Dendritic cell treated with granulocyte-macrophage colony-stimulating factor and Interleukin-4, amounts not matched to agents 40 ng/mL and 50 ng/mL, for 4 days (primary cell): ENCODE measurements around the gene RASA3.

Experiments used
- H3K27ac Mint-ChIP-seq: one replicate; pipeline ENCODE4 v1.8.0; 2022; ENCODE audit warnings: mild to moderate bottlenecking, mixed read lengths
- H3K27me3 Mint-ChIP-seq: one replicate; pipeline ENCODE4 v1.8.0; 2022; ENCODE audit warnings: mild to moderate bottlenecking, mixed read lengths
- H3K36me3 Mint-ChIP-seq: one replicate; pipeline ENCODE4 v1.8.0; 2022; ENCODE audit warnings: low read depth, mixed read lengths
- H3K4me1 Mint-ChIP-seq: one replicate; pipeline ENCODE4 v1.8.0; 2022; ENCODE audit warnings: low read depth, mixed read lengths
- H3K4me3 Mint-ChIP-seq: one replicate; pipeline ENCODE4 v1.8.0; 2022; ENCODE audit warnings: mild to moderate bottlenecking, moderate library complexity, mixed read lengths
- H3K9me3 Mint-ChIP-seq: one replicate; pipeline ENCODE4 v1.8.0; 2022; ENCODE audit warnings: mixed read lengths
- intact Hi-C: fragments of 100-400 bp; cut with micrococcal nuclease; formaldehyde crosslinking; loops from one replicate; pipeline ENCODE4 v1.15.0; 2022

Gene RASA3

DNA sequence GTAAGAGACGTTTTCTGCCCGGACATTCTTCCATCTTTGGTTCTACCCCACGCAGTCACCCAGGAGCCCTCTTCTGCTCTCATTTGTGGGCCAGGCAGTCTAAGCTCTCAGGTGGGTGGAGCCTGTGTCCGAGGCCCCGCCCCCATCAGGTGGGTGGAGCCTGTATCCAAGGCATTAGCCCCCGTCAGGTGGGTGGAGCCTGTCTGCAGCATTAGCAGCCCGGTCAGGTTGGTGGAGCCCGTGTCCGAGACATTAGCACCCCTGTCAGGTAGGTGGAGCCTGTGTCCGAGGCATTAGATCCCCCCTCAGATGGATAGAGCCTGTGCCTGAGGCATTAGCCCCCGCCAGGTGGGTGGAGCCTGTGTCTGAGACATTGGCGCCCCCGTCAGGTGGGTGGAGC is 113.1 kb downstream of the RASA3 start:
- Mint-ChIP-seq H3K9me3 (no peaks in the 10 kb centered on the region), H3K4me1 (peaks cover under 1% of the 10 kb centered on the region), H3K27ac (no peak overlapping the region), H3K27me3 (no peaks in the 10 kb centered on the region), H3K36me3 (peaks cover 43% of the 10 kb centered on the region), H3K4me3 (no peak overlapping the region)
- intact Hi-C loops = no loop called here

DNA sequence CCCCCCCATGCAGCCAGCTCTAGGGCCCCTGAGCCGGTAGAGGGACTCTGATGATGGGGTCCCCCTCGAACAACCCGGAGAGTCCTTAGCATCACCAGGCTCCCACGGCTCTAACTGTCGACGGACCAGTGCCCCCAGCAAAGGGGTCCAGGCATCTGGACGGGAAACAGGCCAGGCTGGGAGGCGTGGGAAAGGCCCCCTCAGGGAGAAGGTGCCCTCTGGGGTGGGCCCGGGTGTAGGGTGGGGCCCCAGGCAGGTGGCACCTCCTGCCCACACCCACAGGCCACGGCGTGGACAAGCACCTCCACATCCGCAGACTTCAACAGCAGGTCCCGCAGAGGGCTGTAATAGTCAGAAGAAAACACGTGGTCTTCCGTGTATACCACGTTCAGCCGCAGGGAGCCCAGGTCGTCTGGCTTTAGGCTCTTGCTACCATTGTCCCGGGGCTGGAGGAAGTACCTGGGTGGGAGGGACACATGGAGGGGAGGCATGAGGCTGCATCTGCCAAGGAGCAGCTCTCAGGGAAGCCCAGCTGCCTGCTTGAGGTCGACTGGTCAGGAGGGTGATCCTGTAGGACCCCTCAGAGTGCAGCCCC is 113.9 kb downstream of the RASA3 start:
- H3K27ac Mint-ChIP-seq = no peak overlapping the region
- intact Hi-C loops = no loop called here

DNA sequence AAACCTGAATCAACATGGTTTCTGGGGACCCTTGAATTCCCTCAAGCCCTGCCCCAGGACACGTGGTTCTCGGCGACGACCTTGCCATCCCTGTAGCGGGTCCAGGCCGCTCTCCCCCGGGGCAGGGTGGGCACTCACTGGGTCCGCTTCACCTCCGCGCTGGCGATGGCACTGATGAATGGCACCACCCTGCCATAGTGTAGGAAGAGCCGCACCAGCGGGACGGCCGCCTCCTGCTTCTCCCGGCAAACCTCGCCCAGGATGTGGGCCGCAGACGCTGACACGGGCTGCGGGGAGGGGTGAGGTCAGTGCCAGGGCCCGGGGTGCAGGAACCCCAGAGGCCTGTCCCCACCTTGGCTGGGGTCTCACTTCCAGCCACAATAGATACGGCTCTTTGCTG is 114.5 kb downstream of the RASA3 start:
- Mint-ChIP-seq H3K4me3 (no peak overlapping the region), H3K27ac (no peak overlapping the region), H3K4me1 (no peaks in the 10 kb centered on the region), H3K27me3 (no peaks in the 10 kb centered on the region), H3K9me3 (no peaks in the 10 kb centered on the region), H3K36me3 (peaks cover 29% of the 10 kb centered on the region)
- intact Hi-C loops = no loop called here

More for the DNA sequence above, 113.9 kb downstream of the RASA3 start:
- H3K27me3 Mint-ChIP-seq = no peaks in the 10 kb centered on the region
- no peaks in the 10 kb centered on the region for H3K4me1 Mint-ChIP-seq
- H3K36me3 Mint-ChIP-seq = peaks cover 35% of the 10 kb centered on the region
- no peak overlapping the region for H3K4me3 Mint-ChIP-seq
- no peaks in the 10 kb centered on the region for H3K9me3 Mint-ChIP-seq

DNA sequence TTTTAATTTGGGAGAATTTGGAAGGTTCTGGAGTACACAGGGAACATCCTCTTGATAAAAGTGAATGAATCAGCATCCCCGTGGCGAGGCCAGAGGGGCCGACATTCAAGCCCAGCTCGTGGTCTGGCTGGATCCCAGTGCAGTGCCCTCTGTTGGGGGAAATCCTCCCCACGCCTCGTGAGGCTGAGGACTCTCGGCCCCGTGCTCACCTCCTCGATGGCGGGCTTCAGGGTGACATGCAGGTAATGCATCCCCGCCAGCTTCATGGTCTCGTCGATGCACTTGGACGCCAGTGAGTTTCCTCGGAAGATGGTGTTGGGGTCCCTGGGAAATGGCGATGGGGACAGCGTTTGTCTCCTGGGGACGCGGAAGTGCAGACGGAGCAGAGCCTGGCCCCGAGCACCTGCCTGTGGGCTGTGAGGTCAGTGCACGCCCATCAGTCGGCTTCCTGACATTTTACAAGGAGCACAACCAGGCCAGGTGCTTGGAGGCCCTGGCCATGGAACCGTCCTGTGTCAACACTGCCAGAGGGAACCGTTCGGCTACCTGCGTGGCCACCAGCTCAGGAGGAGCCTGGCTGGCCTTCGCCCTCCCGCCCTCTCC is 115.3 kb downstream of the RASA3 start:
- H3K36me3 Mint-ChIP-seq = peaks cover 20% of the 10 kb centered on the region
- H3K4me1 Mint-ChIP-seq = no peaks in the 10 kb centered on the region
- no peaks in the 10 kb centered on the region for H3K9me3 Mint-ChIP-seq
- intact Hi-C loops = no loop called here
- no peak overlapping the region for H3K4me3 Mint-ChIP-seq
- H3K27me3 Mint-ChIP-seq = no peaks in the 10 kb centered on the region
- H3K27ac Mint-ChIP-seq = no peak overlapping the region

DNA sequence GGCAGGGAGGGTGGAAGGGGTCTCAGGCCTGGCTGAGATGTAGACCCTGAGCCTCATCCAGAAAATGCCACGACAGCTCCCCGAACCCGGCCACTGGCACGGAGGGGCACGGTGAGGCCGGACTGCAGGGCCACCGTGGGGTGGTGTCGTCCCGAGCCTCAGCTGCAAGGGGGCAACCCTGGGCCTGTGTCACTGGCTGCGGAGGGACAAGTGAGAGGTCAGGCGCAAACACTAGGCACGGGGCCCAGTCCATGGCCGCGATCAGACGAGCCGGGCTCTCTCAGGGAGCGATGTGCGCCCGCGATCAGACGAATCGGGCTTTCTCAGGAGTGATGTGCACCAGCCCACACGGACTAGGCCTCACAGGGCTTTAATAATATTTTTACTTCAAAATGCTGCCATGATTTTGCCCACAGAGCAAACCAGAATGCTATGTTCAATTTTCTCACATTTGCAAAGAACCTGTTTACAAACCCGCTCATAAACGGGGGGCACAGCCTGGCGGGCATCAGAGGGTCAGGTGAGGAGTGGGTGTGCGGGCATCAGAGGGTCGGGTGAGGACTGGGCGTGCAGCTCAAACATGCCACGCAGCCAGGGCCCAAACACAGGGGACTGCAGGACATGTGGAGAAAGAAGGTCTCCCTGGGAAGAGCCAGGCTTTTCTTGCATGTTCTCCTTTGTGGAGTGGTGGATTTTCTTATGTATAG is 115.9 kb downstream of the RASA3 start:
- H3K27ac Mint-ChIP-seq = no peak overlapping the region
- H3K27me3 Mint-ChIP-seq = no peaks in the 10 kb centered on the region
- no peak overlapping the region for H3K4me3 Mint-ChIP-seq
- no peaks in the 10 kb centered on the region for H3K9me3 Mint-ChIP-seq
- intact Hi-C loops = no loop called here
- H3K36me3 Mint-ChIP-seq = peaks cover 14% of the 10 kb centered on the region
- H3K4me1 Mint-ChIP-seq = no peaks in the 10 kb centered on the region

DNA sequence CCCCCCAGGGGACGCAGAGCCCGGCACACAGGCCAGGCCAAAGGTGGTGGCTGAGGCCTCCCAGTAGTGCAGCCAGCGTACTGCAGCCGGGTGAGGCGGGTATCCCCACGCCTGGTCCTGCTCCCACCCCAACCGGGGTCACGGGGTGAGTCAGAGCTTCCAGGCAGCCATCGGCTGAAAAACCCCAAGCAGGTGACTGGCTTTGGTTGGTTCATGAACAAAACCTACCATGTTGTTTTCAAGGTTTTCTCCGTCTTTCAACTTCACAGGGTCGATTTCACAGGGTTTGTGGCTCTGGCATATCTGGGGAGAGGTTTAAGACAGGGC is 116.5 kb downstream of the RASA3 start:
- no peaks in the 10 kb centered on the region for H3K9me3 Mint-ChIP-seq
- H3K27me3 Mint-ChIP-seq = no peaks in the 10 kb centered on the region
- H3K36me3 Mint-ChIP-seq = peaks cover 8% of the 10 kb centered on the region
- no peak overlapping the region for H3K27ac Mint-ChIP-seq
- no peak overlapping the region for H3K4me3 Mint-ChIP-seq
- H3K4me1 Mint-ChIP-seq = no peaks in the 10 kb centered on the region
- intact Hi-C loops = no loop called here

DNA sequence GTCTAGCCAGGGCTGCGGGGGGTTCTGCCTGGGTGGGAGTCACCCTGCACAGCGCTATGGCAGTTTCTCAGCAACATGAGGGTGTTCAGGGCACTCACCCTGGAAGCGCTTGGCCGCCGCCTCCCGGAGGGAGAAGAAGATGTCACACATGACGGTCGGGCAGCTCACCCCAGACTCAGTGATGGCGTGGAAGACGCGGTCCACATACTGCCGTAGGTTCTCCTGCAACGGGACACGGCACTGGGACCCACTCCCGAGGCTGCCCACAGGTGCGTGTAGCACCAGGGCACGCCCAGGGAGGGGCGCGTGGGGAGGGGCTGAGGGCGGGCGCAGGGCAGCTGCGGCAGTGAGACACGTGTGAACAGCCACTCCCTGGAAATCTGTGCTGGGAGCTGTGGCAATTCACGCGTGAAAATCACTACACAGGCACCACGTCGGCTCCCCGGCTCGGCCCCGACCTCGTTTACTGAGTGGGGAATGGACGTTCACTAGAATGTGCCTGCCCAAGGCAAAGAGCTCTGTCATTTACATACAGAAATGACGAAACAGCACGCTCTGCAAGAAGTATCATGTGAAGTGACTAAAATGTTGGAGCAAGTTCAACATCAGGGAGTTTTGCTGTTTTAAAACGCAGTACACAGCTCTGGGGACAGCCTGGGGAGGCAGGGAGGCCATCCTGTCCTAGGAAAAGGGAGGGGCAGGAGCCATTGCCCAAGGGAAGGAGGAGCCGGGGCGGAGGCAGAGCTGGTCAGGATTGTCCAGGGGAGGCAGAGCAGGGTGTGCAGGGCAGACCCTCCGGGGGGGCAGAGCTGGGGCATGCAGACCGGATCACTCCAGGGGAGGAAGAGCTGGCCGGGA is 117.1 kb downstream of the RASA3 start:
- intact Hi-C loops = no loop called here
- no peaks in the 10 kb centered on the region for H3K4me1 Mint-ChIP-seq
- H3K27ac Mint-ChIP-seq = no peak overlapping the region
- H3K36me3 Mint-ChIP-seq = peaks cover 2% of the 10 kb centered on the region
- no peak overlapping the region for H3K4me3 Mint-ChIP-seq
- no peaks in the 10 kb centered on the region for H3K9me3 Mint-ChIP-seq
- no peaks in the 10 kb centered on the region for H3K27me3 Mint-ChIP-seq

DNA sequence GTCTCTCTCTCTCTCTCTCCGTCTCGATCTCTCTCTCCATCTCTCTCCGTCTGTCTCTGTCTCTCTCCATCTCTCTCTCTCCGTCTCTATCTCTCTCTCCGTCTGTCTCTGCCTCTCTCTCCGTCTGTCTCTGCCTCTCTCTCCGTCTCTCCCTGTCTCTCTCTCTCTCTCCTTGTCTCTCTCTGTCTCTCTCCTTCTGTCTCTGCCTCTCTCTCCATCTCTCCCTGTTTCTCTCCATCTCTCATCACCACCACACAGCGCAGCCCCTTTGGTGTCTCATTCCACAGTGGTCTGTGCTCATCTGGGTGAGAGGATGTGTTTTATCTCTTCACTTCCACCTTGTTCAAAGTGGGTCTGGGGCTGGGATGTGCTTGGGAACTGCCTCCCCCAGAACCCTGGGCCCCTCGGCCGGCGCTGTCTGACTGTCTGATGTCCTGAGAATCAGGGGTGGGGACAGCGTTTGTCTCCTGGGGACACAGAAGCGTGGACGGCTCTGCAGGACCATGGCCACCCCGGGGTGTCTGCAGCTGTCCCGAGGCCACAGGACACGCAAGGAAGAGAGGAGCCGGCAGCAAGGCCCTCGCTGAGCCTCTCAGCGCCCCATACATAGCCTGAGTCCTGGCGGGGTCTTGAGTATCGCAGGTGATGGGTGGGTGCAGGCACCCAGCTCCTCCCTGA is 118.3 kb downstream of the RASA3 start:
- H3K9me3 Mint-ChIP-seq = no peaks in the 10 kb centered on the region
- intact Hi-C loops = no loop called here

DNA sequence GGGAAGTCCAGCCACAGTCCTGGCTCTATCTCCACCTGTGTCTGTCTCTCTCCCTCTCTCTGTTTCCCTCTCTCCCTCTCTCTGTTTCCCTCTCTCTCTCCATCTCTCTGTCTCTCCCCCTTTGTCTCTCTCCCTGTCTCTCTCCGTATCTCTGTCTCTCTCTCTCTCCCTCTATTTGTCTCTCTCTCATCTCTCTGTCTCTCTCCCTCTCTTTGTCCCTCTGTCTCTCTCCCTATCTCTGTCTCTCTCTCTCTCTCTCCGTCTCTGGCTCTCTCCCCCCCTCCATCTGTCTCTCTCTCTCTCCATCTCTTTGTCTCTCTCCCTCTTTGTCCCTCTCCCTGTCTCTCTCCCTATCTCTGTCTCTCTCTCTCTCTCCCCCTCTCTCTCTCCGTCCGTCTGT is 119.1 kb downstream of the RASA3 start:
- no peaks in the 10 kb centered on the region for H3K36me3 Mint-ChIP-seq
- intact Hi-C loops = no loop called here
- H3K27me3 Mint-ChIP-seq = no peaks in the 10 kb centered on the region
- H3K4me1 Mint-ChIP-seq = no peaks in the 10 kb centered on the region
- H3K9me3 Mint-ChIP-seq = no peaks in the 10 kb centered on the region
- H3K27ac Mint-ChIP-seq = no peak overlapping the region
- no peak overlapping the region for H3K4me3 Mint-ChIP-seq

More for the DNA sequence above, 118.3 kb downstream of the RASA3 start:
- Mint-ChIP-seq H3K4me3 (no peak overlapping the region), H3K36me3 (no peaks in the 10 kb centered on the region), H3K27me3 (no peaks in the 10 kb centered on the region), H3K27ac (no peak overlapping the region), H3K4me1 (no peaks in the 10 kb centered on the region)

DNA sequence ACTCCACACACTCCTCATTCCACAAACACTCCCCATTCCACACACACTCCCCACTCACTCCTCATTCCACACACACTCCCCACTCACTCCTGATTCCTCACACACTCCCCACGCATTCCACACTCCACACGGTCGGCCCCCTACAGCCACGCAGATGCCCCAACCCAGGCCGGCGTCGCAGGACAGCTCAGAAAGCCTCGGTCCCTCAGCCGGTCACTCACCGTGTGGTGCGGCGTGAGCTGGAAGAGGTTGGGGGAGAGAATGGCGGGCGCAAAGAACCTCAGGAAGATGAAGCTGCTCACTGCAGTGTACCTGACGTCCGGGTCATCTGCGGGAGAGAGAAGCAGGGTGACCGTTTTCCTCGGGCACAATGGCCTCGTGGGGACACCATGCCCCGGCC is 119.5 kb downstream of the RASA3 start:
- H3K9me3 Mint-ChIP-seq = no peaks in the 10 kb centered on the region
- intact Hi-C loops = no loop called here
- no peak overlapping the region for H3K27ac Mint-ChIP-seq
- H3K27me3 Mint-ChIP-seq = no peaks in the 10 kb centered on the region
- H3K4me1 Mint-ChIP-seq = no peaks in the 10 kb centered on the region
- H3K36me3 Mint-ChIP-seq = no peaks in the 10 kb centered on the region
- no peak overlapping the region for H3K4me3 Mint-ChIP-seq

DNA sequence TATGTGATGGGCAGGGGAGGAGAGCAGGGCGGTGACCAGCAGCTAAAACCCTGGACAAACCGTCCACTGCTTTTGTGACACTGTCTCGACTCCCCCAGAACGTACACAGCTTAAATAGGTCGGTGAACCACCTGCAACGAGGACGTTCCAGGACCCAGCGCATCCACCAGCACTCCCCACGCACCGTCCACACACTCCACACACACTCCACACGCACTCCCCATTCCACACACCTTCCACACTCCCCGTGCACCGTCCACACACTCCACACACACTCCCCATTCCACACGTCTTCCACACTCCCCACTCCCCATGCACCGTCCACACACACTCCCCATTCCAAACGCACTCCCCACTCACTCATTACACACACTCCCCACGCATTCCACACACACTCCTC is 120.3 kb downstream of the RASA3 start:
- no peak overlapping the region for H3K4me3 Mint-ChIP-seq
- no peaks in the 10 kb centered on the region for H3K9me3 Mint-ChIP-seq
- H3K4me1 Mint-ChIP-seq = no peaks in the 10 kb centered on the region
- intact Hi-C loops = no loop called here
- H3K27me3 Mint-ChIP-seq = no peaks in the 10 kb centered on the region
- H3K36me3 Mint-ChIP-seq = peaks cover 6% of the 10 kb centered on the region
- no peak overlapping the region for H3K27ac Mint-ChIP-seq

DNA sequence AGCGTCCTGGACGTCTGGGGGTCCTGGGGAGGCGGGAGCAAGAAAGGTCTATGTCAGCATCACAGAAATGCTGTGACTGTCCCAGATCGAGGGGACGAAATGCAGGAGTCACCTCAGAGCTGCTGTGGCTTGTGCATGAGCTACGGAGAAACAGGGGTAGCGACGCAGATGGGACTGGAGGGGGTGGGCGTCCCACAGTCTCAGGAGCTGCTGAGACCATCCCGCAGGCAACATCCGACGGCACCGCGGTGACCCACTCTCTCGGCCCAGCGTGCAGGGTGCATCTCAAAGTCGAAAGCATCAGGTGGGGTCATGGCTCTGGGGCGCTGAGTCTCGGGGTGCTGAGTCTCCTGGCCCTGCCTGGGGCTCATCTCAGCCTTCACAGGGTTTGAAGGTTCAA is 121.2 kb downstream of the RASA3 start:
- intact Hi-C loops = no loop called here
- no peaks in the 10 kb centered on the region for H3K9me3 Mint-ChIP-seq
- peaks cover 6% of the 10 kb centered on the region for H3K36me3 Mint-ChIP-seq
- H3K4me3 Mint-ChIP-seq = no peak overlapping the region
- no peaks in the 10 kb centered on the region for H3K4me1 Mint-ChIP-seq
- H3K27ac Mint-ChIP-seq = no peak overlapping the region
- no peaks in the 10 kb centered on the region for H3K27me3 Mint-ChIP-seq

DNA sequence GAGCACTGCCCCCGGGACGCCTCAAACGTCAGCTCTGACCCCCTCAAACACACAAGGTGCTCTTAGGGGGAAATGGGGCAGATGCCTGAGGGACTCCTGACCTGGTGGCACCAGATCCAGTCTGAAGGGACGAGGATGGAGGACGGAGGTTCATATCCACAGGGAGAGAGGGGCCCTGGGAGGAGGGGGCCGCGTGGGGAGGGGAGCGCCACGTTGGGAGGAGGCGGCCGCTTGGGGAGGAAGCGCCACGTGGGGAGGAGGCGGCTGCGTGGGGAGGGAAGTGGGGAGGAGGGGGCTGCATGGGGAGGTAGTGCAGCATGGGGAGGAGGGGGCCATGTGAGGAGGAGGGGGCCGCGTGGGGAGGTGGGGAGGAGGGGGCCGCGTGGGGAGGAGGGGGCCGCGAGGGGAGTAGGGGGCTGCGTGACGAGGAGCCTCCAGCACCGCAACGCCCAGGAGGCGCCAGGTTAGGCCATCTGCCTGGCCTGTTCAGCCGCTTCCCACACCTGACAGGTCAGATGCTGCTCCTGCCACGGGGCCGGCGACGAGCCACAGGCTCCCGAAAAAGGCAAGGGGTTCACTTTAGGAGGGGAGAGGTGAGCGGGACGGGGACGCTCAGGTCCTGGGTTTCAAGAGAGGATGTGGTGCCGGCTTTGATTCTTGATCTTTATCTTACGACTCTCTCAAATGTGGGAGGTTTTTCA is 121.9 kb downstream of the RASA3 start:
- no peak overlapping the region for H3K27ac Mint-ChIP-seq
- no peaks in the 10 kb centered on the region for H3K27me3 Mint-ChIP-seq
- H3K36me3 Mint-ChIP-seq = peaks cover 6% of the 10 kb centered on the region
- no peaks in the 10 kb centered on the region for H3K9me3 Mint-ChIP-seq
- H3K4me1 Mint-ChIP-seq = no peaks in the 10 kb centered on the region
- intact Hi-C loops = no loop called here
- no peak overlapping the region for H3K4me3 Mint-ChIP-seq
